Iris pigment epithelial cell (primary cell): ENCODE data around the gene PLPPR1.
"Not testable (repeated sequence)": the region's sequence is repeated elsewhere in the genome, so short reads cannot be mapped to it uniquely, and the experiment has no call there.

Experiments
- DNase-seq: peaks from one replicate; pipeline ENCODE4 v3.0.0-alpha.2; 2011; ENCODE audit warnings: low read depth

The PLPPR1 gene

GRCh38 chr9:101307051-101307450 lies 278.5 kb downstream of the PLPPR1 start:
- DNase-seq, result no peak

- DNase-seq, result no peak
Measured at GRCh38 chr9:101307524-101308213, 279.1 kb downstream of the PLPPR1 start.

- DNase-seq, result no peak
Measured at GRCh38 chr9:101309139-101309538, 280.6 kb downstream of the PLPPR1 start.

- no peak for DNase-seq
Measured at GRCh38 chr9:101311191-101311590, 282.7 kb downstream of the PLPPR1 start.

- peak; percentile 78 for DNase-seq
Measured at GRCh38 chr9:101311758-101312420, 283.4 kb downstream of the PLPPR1 start.

- no peak for DNase-seq
Measured at GRCh38 chr9:101312661-101313060, 284.1 kb downstream of the PLPPR1 start.

GRCh38 chr9:101315112-101315450 lies 286.6 kb downstream of the PLPPR1 start:
- DNase-seq, result no peak

- no peak for DNase-seq
Measured at GRCh38 chr9:101317735-101318134, 289.2 kb downstream of the PLPPR1 start.

- no peak for DNase-seq
Measured at GRCh38 chr9:101323129-101323528, 294.6 kb downstream of the PLPPR1 start.

GRCh38 chr9:101324245-101324804 lies 295.8 kb downstream of the PLPPR1 start:
- DNase-seq, result no peak

GRCh38 chr9:101325053-101325452 lies 296.5 kb downstream of the PLPPR1 start:
- DNase-seq, result no peak

GRCh38 chr9:101326035-101326434 lies 297.5 kb downstream of the PLPPR1 start:
- no peak for DNase-seq

- DNase-seq, result no peak
Measured at GRCh38 chr9:101326501-101326900, 298.0 kb downstream of the PLPPR1 start.

GRCh38 chr9:101327422-101327909 lies 298.9 kb downstream of the PLPPR1 start:
- DNase-seq, result not testable (repeated sequence)

- DNase-seq, result no peak
Measured at GRCh38 chr9:101332362-101332761, 303.8 kb downstream of the PLPPR1 start.

- DNase-seq, result no peak
Measured at GRCh38 chr9:101333490-101333889, 305.0 kb downstream of the PLPPR1 start.

GRCh38 chr9:101333926-101334702 lies 305.6 kb downstream of the PLPPR1 start:
- DNase-seq, result no peak

- DNase-seq, result no peak
Measured at GRCh38 chr9:101336091-101336490, 307.6 kb downstream of the PLPPR1 start.

GRCh38 chr9:101337237-101337636 lies 308.7 kb downstream of the PLPPR1 start:
- no peak for DNase-seq

GRCh38 chr9:101341958-101342357 lies 313.4 kb downstream of the PLPPR1 start:
- DNase-seq, result no peak

GRCh38 chr9:101342595-101342994 lies 314.1 kb downstream of the PLPPR1 start:
- peak; percentile 5 for DNase-seq

GRCh38 chr9:101350285-101350684 lies 321.8 kb downstream of the PLPPR1 start:
- no peak for DNase-seq
